HepG2 (cell line): ENCODE data around the gene CASTOR1. TPM values are rescaled to one million over a fixed set of nuclear protein-coding genes. Genes with fewer than 3 reads are reported as not detected.

Experiments
- ARID5B ChIP-seq: IDR thresholded peaks from 2 replicates; pipeline ENCODE4 v1.4.0; 2020; ENCODE audit warnings: mild to moderate bottlenecking, missing genetic modification reagents
- IRF9 ChIP-seq: sonication (generic); formaldehyde crosslinking; IDR thresholded peaks from 2 replicates; pipeline ENCODE4 v1.8.0; 2022; ENCODE audit warnings: missing genetic modification reagents, mild to moderate bottlenecking, borderline replicate concordance
- MNT ChIP-seq: fragments of 450-650 bp; IDR thresholded peaks from 2 replicates; pipeline ENCODE4 v1.6.1; 2016
- MXD4 ChIP-seq: IDR thresholded peaks from 2 replicates; pipeline ENCODE4 v1.6.1; 2016; ENCODE audit warnings: mild to moderate bottlenecking, missing biosample characterization, missing genetic modification reagents
- PBX2 ChIP-seq: IDR thresholded peaks from 2 replicates; pipeline ENCODE4 v1.6.1; 2016; ENCODE audit warnings: control low read depth
- RBM22 ChIP-seq: fragments of 200-400 bp; formaldehyde crosslinking; optimal IDR thresholded peaks from 2 replicates; pipeline ENCODE3; 2017; ENCODE audit warnings: mild to moderate bottlenecking, low read length, moderate library complexity
- SMAD9 ChIP-seq: sonication (generic); formaldehyde crosslinking; IDR thresholded peaks from 2 replicates; pipeline ENCODE4 v1.5.1; 2020; ENCODE audit warnings: mild to moderate bottlenecking, missing genetic modification reagents
- SSRP1 ChIP-seq: IDR thresholded peaks from 2 replicates; pipeline ENCODE4 v1.6.1; 2016; ENCODE audit warnings: control low read depth
- ZNF251 ChIP-seq: sonication (generic); formaldehyde crosslinking; IDR thresholded peaks from 2 replicates; pipeline ENCODE4 v1.9.0; 2021; ENCODE audit warnings: mild to moderate bottlenecking, missing genetic modification reagents
- ZNF282 ChIP-seq: fragments of 450-650 bp; IDR thresholded peaks from 2 replicates; pipeline ENCODE4 v1.6.1; 2018; ENCODE audit not compliant: partially characterized antibody
- ZNF3 ChIP-seq: IDR thresholded peaks from 2 replicates; pipeline ENCODE4 v1.7.0; 2017; ENCODE audit warnings: inconsistent platforms
- ZNF34 ChIP-seq: sonication (generic); formaldehyde crosslinking; IDR thresholded peaks from 2 replicates; pipeline ENCODE4 v1.4.0; 2020; ENCODE audit warnings: mild to moderate bottlenecking, missing genetic modification reagents, borderline replicate concordance
- ZNF484 ChIP-seq: sonication (generic); formaldehyde crosslinking; IDR thresholded peaks from 2 replicates; pipeline ENCODE4 v1.5.1; 2020; ENCODE audit warnings: mild to moderate bottlenecking, low read depth, missing genetic modification reagents, borderline replicate concordance
- ZNF572 ChIP-seq: sonication (generic); formaldehyde crosslinking; IDR thresholded peaks from 2 replicates; pipeline ENCODE4 v1.5.1; 2020; ENCODE audit warnings: mild to moderate bottlenecking, missing genetic modification reagents
- ZNF660 ChIP-seq: sonication (generic); formaldehyde crosslinking; IDR thresholded peaks from 2 replicates; pipeline ENCODE4 v1.5.1; 2020; ENCODE audit warnings: mild to moderate bottlenecking, low read depth, missing genetic modification reagents, borderline replicate concordance
- ZNF737 ChIP-seq: sonication (generic); formaldehyde crosslinking; IDR thresholded peaks from 2 replicates; pipeline ENCODE4 v1.5.0; 2020; ENCODE audit warnings: missing genetic modification reagents, mild to moderate bottlenecking, borderline replicate concordance
- ZNF775 ChIP-seq: sonication (generic); formaldehyde crosslinking; IDR thresholded peaks from 2 replicates; pipeline ENCODE4 v1.4.0; 2020; ENCODE audit warnings: missing genetic modification reagents, mild to moderate bottlenecking, moderate library complexity, borderline replicate concordance
- polyA plus RNA-seq, 8 experiments: library from polyadenylated mRNA; depleted of rRNA in 3 of 8; stranded (reverse) in 7 of 8; unstranded in 1 of 8; fragments of >200 nt; fragmentation: Illumina TruSeq in 4 of 8; extraction: Trizol in 4 of 8; gene quantifications; 2 replicates each; pipeline versions ENCODE4 v1.2.1 to v1.2.3, GENCODE V29; 2011 to 2016; ENCODE audit warnings: low read depth in 4 of 8, missing spikeins in 1 of 8, mixed read lengths in 1 of 8; ENCODE audit not compliant: insufficient read depth in 1 of 8
- total RNA-seq, 5 experiments: library from RNA; depleted of rRNA; stranded (reverse); fragments of >200 nt; fragmentation: Illumina TruSeq; extraction: Trizol; gene quantifications; 2 replicates each; pipeline ENCODE4 v1.2.3, GENCODE V29; 2016; ENCODE audit warnings: low read depth in 1 of 5
- TF ChIP-seq, protein P1 (sequence below): sonication (generic); formaldehyde crosslinking; IDR thresholded peaks from 2 replicates; pipeline ENCODE4 v1.5.1; 2020; ENCODE audit warnings: mild to moderate bottlenecking, moderate library complexity, missing genetic modification reagents

Gene CASTOR1
- total and polyA plus RNA-seq, 2 of the 13 experiments (the other 11 are each of a cell fraction or from before 2014, with no cell fraction given): 2.6 to 4.4 TPM

DNA sequence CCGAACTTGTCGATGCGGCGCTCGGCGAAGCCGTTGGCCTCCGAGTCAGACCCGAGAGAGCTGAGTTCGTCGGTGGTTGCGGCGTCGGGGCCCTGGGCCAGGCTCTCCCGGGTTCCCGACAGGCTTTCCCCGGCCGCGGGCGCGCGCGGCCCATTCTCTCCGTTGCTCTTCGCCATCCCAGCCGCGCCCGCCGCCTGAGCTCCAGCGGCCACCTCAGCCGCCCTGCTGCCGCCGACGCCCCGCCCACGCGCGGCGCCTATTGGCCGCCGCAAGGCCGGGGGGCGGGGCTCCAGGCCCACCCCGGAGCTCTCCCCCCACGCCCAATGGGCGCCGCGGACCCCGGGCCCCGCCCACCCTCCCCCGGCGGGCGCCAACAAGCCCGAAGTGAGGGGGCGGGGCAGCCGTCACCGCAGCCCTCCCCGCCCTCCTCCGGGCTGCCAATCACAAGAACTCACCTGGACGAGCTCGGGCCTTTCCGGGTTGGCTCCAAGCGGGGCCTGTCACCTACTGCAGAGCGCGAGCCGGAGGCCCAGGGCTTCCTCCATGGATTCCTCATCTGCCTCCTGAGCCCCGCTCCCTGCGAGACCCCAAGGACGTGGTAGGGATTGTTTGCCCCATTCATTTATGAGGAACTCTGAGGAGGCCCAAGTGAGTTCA lies 37.5 kb upstream of the CASTOR1 start, which contains the start of gene TBC1D10A (continued):
- TF ChIP-seq ARID5B (CRISPR knock-in tag) (0 out of 2 replicates have a peak, but pooled peaks have one; percentile 7), ZNF3 (no peak), SMAD9 (CRISPR knock-in tag) (no peak), ZNF775 (no peak), IRF9 (CRISPR knock-in tag) (no peak), ZNF282 (no peak), SSRP1 (no peak), MNT (no peak), ZNF737 (CRISPR knock-in tag) (no peak), PBX2 (CRISPR knock-in tag) (peak; percentile 86), ZNF34 (CRISPR knock-in tag) (no peak), RBM22 (no peak), ZNF484 (CRISPR knock-in tag) (no peak), MXD4 (CRISPR knock-in tag) (0 out of 2 replicates have a peak, but pooled peaks have one; percentile 48), ZNF251 (CRISPR knock-in tag) (no peak), ZNF660 (CRISPR knock-in tag) (no peak), ZNF572 (CRISPR knock-in tag) (no peak)
- TF ChIP-seq, protein P1, sequence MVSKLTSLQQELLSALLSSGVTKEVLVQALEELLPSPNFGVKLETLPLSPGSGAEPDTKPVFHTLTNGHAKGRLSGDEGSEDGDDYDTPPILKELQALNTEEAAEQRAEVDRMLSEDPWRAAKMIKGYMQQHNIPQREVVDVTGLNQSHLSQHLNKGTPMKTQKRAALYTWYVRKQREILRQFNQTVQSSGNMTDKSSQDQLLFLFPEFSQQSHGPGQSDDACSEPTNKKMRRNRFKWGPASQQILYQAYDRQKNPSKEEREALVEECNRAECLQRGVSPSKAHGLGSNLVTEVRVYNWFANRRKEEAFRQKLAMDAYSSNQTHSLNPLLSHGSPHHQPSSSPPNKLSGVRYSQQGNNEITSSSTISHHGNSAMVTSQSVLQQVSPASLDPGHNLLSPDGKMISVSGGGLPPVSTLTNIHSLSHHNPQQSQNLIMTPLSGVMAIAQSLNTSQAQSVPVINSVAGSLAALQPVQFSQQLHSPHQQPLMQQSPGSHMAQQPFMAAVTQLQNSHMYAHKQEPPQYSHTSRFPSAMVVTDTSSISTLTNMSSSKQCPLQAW (CRISPR knock-in tag): peak; percentile 64; the same call in 1 of the 2 replicates
